ENCODE data around the gene COA1. TPM values are rescaled to one million over a fixed set of nuclear protein-coding genes. Genes with fewer than 3 reads are reported as not detected.
A peak's percentile ranks its signal among the peaks of the same experiment; 100 is the strongest.
"Not testable (repeated sequence)": the region's sequence is repeated elsewhere in the genome, so short reads cannot be mapped to it uniquely, and the experiment has no call there.

The COA1 gene
- total RNA-seq, 1 donor from 2014 or later: 88.6 TPM

GRCh38 chr7:43753843-43754242 is 24.5 kb upstream of the COA1 start:
- no peaks in the 10 kb centered on the region for H3K36me3 Mint-ChIP-seq (ENCODE audit: low read depth)
- H3K4me3 Mint-ChIP-seq: no peak overlapping the region
- H3K27me3 Mint-ChIP-seq (ENCODE audit: insufficient read depth): peaks cover 7% of the 10 kb centered on the region
- intact Hi-C loops (cut with micrococcal nuclease): no loop called here
- H3K9me3 Mint-ChIP-seq: no peaks in the 10 kb centered on the region
- peaks cover 33% of the 10 kb centered on the region for H3K4me1 Mint-ChIP-seq (ENCODE audit: low read depth)
- no peak overlapping the region for H3K27ac Mint-ChIP-seq
- DNase-seq (ENCODE audit: low spot score): no peak

GRCh38 chr7:43753271-43753810 is 24.0 kb upstream of the COA1 start:
- peaks cover 7% of the 10 kb centered on the region for H3K27me3 Mint-ChIP-seq (ENCODE audit: insufficient read depth)
- peaks cover 33% of the 10 kb centered on the region for H3K4me1 Mint-ChIP-seq (ENCODE audit: low read depth)
- H3K4me3 Mint-ChIP-seq: no peak overlapping the region
- DNase-seq (ENCODE audit: low spot score): no peak
- no peaks in the 10 kb centered on the region for H3K36me3 Mint-ChIP-seq (ENCODE audit: low read depth)
- H3K27ac Mint-ChIP-seq: no peak overlapping the region
- H3K9me3 Mint-ChIP-seq: no peaks in the 10 kb centered on the region
- intact Hi-C loops (cut with micrococcal nuclease): no loop called here

GRCh38 chr7:43752411-43752810 is 23.1 kb upstream of the COA1 start:
- Mint-ChIP-seq H3K4me1 (ENCODE audit: low read depth) (peaks cover 26% of the 10 kb centered on the region), H3K36me3 (ENCODE audit: low read depth) (no peaks in the 10 kb centered on the region), H3K27ac (no peak overlapping the region), H3K9me3 (no peaks in the 10 kb centered on the region), H3K27me3 (ENCODE audit: insufficient read depth) (peaks cover 7% of the 10 kb centered on the region), H3K4me3 (no peak overlapping the region)
- DNase-seq (ENCODE audit: low spot score): no peak
- intact Hi-C loops (cut with micrococcal nuclease): no loop called here

GRCh38 chr7:43750016-43750887 is 20.9 kb upstream of the COA1 start:
- intact Hi-C loops (cut with micrococcal nuclease): no loop called here
- Mint-ChIP-seq H3K27ac (no peak overlapping the region), H3K4me3 (no peak overlapping the region), H3K4me1 (ENCODE audit: low read depth) (peaks cover 11% of the 10 kb centered on the region), H3K36me3 (ENCODE audit: low read depth) (no peaks in the 10 kb centered on the region), H3K27me3 (ENCODE audit: insufficient read depth) (peaks cover 7% of the 10 kb centered on the region), H3K9me3 (no peaks in the 10 kb centered on the region)
- DNase-seq (ENCODE audit: low spot score): no peak

- H3K9me3 Mint-ChIP-seq: no peaks in the 10 kb centered on the region
- no peak overlapping the region for H3K27ac Mint-ChIP-seq
- no peaks in the 10 kb centered on the region for H3K36me3 Mint-ChIP-seq (ENCODE audit: low read depth)
- no peak for DNase-seq (ENCODE audit: low spot score)
- intact Hi-C loops (cut with micrococcal nuclease): no loop called here
- H3K4me3 Mint-ChIP-seq: no peak overlapping the region
- H3K4me1 Mint-ChIP-seq (ENCODE audit: low read depth): peaks cover 11% of the 10 kb centered on the region
- H3K27me3 Mint-ChIP-seq (ENCODE audit: insufficient read depth): peaks cover 5% of the 10 kb centered on the region
These were observed 20.1 kb upstream of the COA1 start for GRCh38 chr7:43749383-43749940.

GRCh38 chr7:43747328-43748105 is 18.2 kb upstream of the COA1 start:
- Mint-ChIP-seq H3K27ac (no peak overlapping the region), H3K36me3 (ENCODE audit: low read depth) (no peaks in the 10 kb centered on the region), H3K9me3 (no peaks in the 10 kb centered on the region), H3K27me3 (ENCODE audit: insufficient read depth) (no peaks in the 10 kb centered on the region), H3K4me1 (ENCODE audit: low read depth) (peaks cover 11% of the 10 kb centered on the region), H3K4me3 (no peak overlapping the region)
- DNase-seq (ENCODE audit: low spot score): no peak
- intact Hi-C loops (cut with micrococcal nuclease): no loop called here

- intact Hi-C loops (cut with micrococcal nuclease): no loop called here
- no peaks in the 10 kb centered on the region for H3K4me1 Mint-ChIP-seq (ENCODE audit: low read depth)
- DNase-seq (ENCODE audit: low spot score): no peak
- H3K27me3 Mint-ChIP-seq (ENCODE audit: insufficient read depth): peaks cover 4% of the 10 kb centered on the region
- H3K27ac Mint-ChIP-seq: no peak overlapping the region
- no peak overlapping the region for H3K4me3 Mint-ChIP-seq
- no peaks in the 10 kb centered on the region for H3K9me3 Mint-ChIP-seq
- H3K36me3 Mint-ChIP-seq (ENCODE audit: low read depth): no peaks in the 10 kb centered on the region
These were observed 13.4 kb upstream of the COA1 start for GRCh38 chr7:43742692-43743091.

GRCh38 chr7:43737467-43738127 is 8.3 kb upstream of the COA1 start:
- intact Hi-C loops (cut with micrococcal nuclease): loop anchor here (10.0 kb wide), 1 partner anchor 663 kb away; no protein-coding TSS in a partner anchor

GRCh38 chr7:43735802-43736603 is 6.7 kb upstream of the COA1 start:
- peaks cover 24% of the 10 kb centered on the region for H3K4me1 Mint-ChIP-seq (ENCODE audit: low read depth)
- H3K9me3 Mint-ChIP-seq: no peaks in the 10 kb centered on the region
- intact Hi-C loops (cut with micrococcal nuclease): loop anchor here (1.0 to 10.0 kb wide), 2 partner anchors 23 to 661 kb away; no protein-coding TSS in a partner anchor
- DNase-seq (ENCODE audit: low spot score): no peak
- H3K27me3 Mint-ChIP-seq (ENCODE audit: insufficient read depth): peaks cover 3% of the 10 kb centered on the region
- no peaks in the 10 kb centered on the region for H3K36me3 Mint-ChIP-seq (ENCODE audit: low read depth)
- peak overlapping the region; percentile 53 for H3K27ac Mint-ChIP-seq
- no peak overlapping the region for H3K4me3 Mint-ChIP-seq

More at GRCh38 chr7:43737467-43738127, 8.3 kb upstream of the COA1 start:
- DNase-seq (ENCODE audit: low spot score): no peak
- H3K27ac Mint-ChIP-seq: no peak overlapping the region
- peaks cover 4% of the 10 kb centered on the region for H3K27me3 Mint-ChIP-seq (ENCODE audit: insufficient read depth)
- H3K4me3 Mint-ChIP-seq: no peak overlapping the region
- no peaks in the 10 kb centered on the region for H3K36me3 Mint-ChIP-seq (ENCODE audit: low read depth)
- no peaks in the 10 kb centered on the region for H3K9me3 Mint-ChIP-seq
- H3K4me1 Mint-ChIP-seq (ENCODE audit: low read depth): peaks cover 24% of the 10 kb centered on the region

- Mint-ChIP-seq H3K4me3 (no peak overlapping the region), H3K36me3 (ENCODE audit: low read depth) (no peaks in the 10 kb centered on the region), H3K4me1 (ENCODE audit: low read depth) (peaks cover 24% of the 10 kb centered on the region), H3K27me3 (ENCODE audit: insufficient read depth) (peaks cover 3% of the 10 kb centered on the region), H3K27ac (peak overlapping the region; percentile 81), H3K9me3 (no peaks in the 10 kb centered on the region)
- intact Hi-C loops (cut with micrococcal nuclease): loop anchor here (10.0 kb wide), 1 partner anchor 661 kb away; no protein-coding TSS in a partner anchor
- no peak for DNase-seq (ENCODE audit: low spot score)
These were observed 6.1 kb upstream of the COA1 start for GRCh38 chr7:43735403-43735801.

- intact Hi-C loops (cut with micrococcal nuclease): loop anchor here (10.0 kb wide), 1 partner anchor 660 kb away; no protein-coding TSS in a partner anchor
- not testable (repeated sequence) for H3K9me3 Mint-ChIP-seq; H3K27me3 Mint-ChIP-seq (ENCODE audit: insufficient read depth); H3K27ac Mint-ChIP-seq; H3K4me3 Mint-ChIP-seq; H3K36me3 Mint-ChIP-seq (ENCODE audit: low read depth); DNase-seq (ENCODE audit: low spot score)
- H3K4me1 Mint-ChIP-seq (ENCODE audit: low read depth): peaks cover 24% of the 10 kb centered on the region
These were observed 5.4 kb upstream of the COA1 start for GRCh38 chr7:43734575-43735332.

Measured in activated T-helper 1 cell treated with anti-CD3 and anti-CD28 coated beads, Interleukin-12 subunit alpha, Interleukin-12 subunit beta, Interleukin-2, Interleukin-4 antibody, amounts not matched to agents 30 ng/mL and 10 ng/mL and 1 ng/mL, durations not matched to agents 14 hours and 24 hours and 36 hours (primary cell).